Activated T-helper 2 cell treated with anti-CD3 and anti-CD28 coated beads, Interferon-gamma antibody, Interleukin-2, Interleukin-4, amounts not matched to agents 10 μg/mL and 5 μg/mL and 100 μg/mL, durations not matched to agents 14 hours and 24 hours and 36 hours (primary cell): ENCODE data around the gene SHE. TPM values are rescaled to one million over a fixed set of nuclear protein-coding genes. Genes with fewer than 3 reads are reported as not detected.
A peak's percentile ranks its signal among the peaks of the same experiment; 100 is the strongest.

Experiments
- DNase-seq: peaks from one replicate; pipeline ENCODE4 v3.0.0; 2021; ENCODE audit warnings: low spot score
- H3K27ac Mint-ChIP-seq: one replicate; pipeline ENCODE4 v1.8.0; 2021; ENCODE audit warnings: mixed read lengths
- H3K27me3 Mint-ChIP-seq: one replicate; pipeline ENCODE4 v1.8.0; 2021; ENCODE audit warnings: low read depth, mixed read lengths
- H3K36me3 Mint-ChIP-seq: one replicate; pipeline ENCODE4 v1.8.0; 2021; ENCODE audit warnings: low read depth, mixed read lengths
- H3K4me1 Mint-ChIP-seq: one replicate; pipeline ENCODE4 v1.8.0; 2021; ENCODE audit warnings: low read depth, mixed read lengths
- H3K4me3 Mint-ChIP-seq: one replicate; pipeline ENCODE4 v1.8.0; 2021; ENCODE audit warnings: low read depth, mild to moderate bottlenecking, moderate library complexity, mixed read lengths
- H3K9me3 Mint-ChIP-seq: one replicate; pipeline ENCODE4 v1.8.0; 2021; ENCODE audit warnings: mixed read lengths
- intact Hi-C: fragments of 100-400 bp; cut with micrococcal nuclease; formaldehyde crosslinking; loops from one replicate; pipeline ENCODE4 v1.15.1; 2023
- total RNA-seq: library from RNA; stranded (reverse); gene quantifications from 2 replicates; pipeline ENCODE4 v1.2.3, GENCODE V29; 2022

Gene SHE
- total RNA-seq, 1 donor from 2014 or later = 0.05 TPM

GRCh38 chr1:154485910-154486496 lies 16.2 kb downstream of the SHE start:
- Mint-ChIP-seq H3K36me3 (no peaks in the 10 kb centered on the region), H3K4me3 (no peak overlapping the region), H3K27me3 (peaks cover 14% of the 10 kb centered on the region), H3K9me3 (no peaks in the 10 kb centered on the region), H3K27ac (no peak overlapping the region), H3K4me1 (no peaks in the 10 kb centered on the region)
- intact Hi-C loops = no loop called here
- DNase-seq = no peak

GRCh38 chr1:154485106-154485505 lies 17.1 kb downstream of the SHE start:
- H3K36me3 Mint-ChIP-seq = no peaks in the 10 kb centered on the region
- H3K9me3 Mint-ChIP-seq = no peaks in the 10 kb centered on the region
- H3K27me3 Mint-ChIP-seq = peaks cover 11% of the 10 kb centered on the region
- intact Hi-C loops = no loop called here
- no peak overlapping the region for H3K4me3 Mint-ChIP-seq
- DNase-seq = no peak
- no peak overlapping the region for H3K27ac Mint-ChIP-seq
- no peaks in the 10 kb centered on the region for H3K4me1 Mint-ChIP-seq

- Mint-ChIP-seq H3K27ac (no peak overlapping the region), H3K4me3 (no peak overlapping the region), H3K27me3 (peaks cover 11% of the 10 kb centered on the region), H3K9me3 (no peaks in the 10 kb centered on the region), H3K4me1 (peaks cover 4% of the 10 kb centered on the region), H3K36me3 (no peaks in the 10 kb centered on the region)
- intact Hi-C loops = no loop called here
- no peak for DNase-seq
Measured at GRCh38 chr1:154483941-154484803, 18.0 kb downstream of the SHE start.

- Mint-ChIP-seq H3K27me3 (peaks cover 8% of the 10 kb centered on the region), H3K36me3 (no peaks in the 10 kb centered on the region), H3K4me1 (peaks cover 18% of the 10 kb centered on the region), H3K27ac (no peak overlapping the region), H3K4me3 (no peak overlapping the region), H3K9me3 (no peaks in the 10 kb centered on the region)
- intact Hi-C loops = no loop called here
- DNase-seq = no peak
Measured at GRCh38 chr1:154481053-154481452, 21.2 kb downstream of the SHE start.

- no peaks in the 10 kb centered on the region for H3K36me3 Mint-ChIP-seq
Measured at GRCh38 chr1:154479764-154480421, 22.3 kb downstream of the SHE start.

GRCh38 chr1:154478639-154479038 lies 23.6 kb downstream of the SHE start:
- H3K9me3 Mint-ChIP-seq = no peaks in the 10 kb centered on the region
- no peak overlapping the region for H3K4me3 Mint-ChIP-seq
- peaks cover 18% of the 10 kb centered on the region for H3K4me1 Mint-ChIP-seq
- no peak overlapping the region for H3K27ac Mint-ChIP-seq
- intact Hi-C loops = loop anchor here (1.0 to 5.0 kb wide), 2 partner anchors 68 to 206 kb away; partner anchors contain the start of gene HAX1
- no peak for DNase-seq
- H3K27me3 Mint-ChIP-seq = peaks cover 5% of the 10 kb centered on the region
- no peaks in the 10 kb centered on the region for H3K36me3 Mint-ChIP-seq

More at GRCh38 chr1:154479764-154480421, 22.3 kb downstream of the SHE start:
- Mint-ChIP-seq H3K9me3 (no peaks in the 10 kb centered on the region), H3K4me3 (no peak overlapping the region), H3K27ac (no peak overlapping the region), H3K27me3 (peaks cover 5% of the 10 kb centered on the region), H3K4me1 (peaks cover 18% of the 10 kb centered on the region)
- peak; percentile 56 for DNase-seq
- intact Hi-C loops = loop anchor here (1.0 to 5.0 kb wide), 2 partner anchors 66 to 208 kb away; partner anchors contain the start of gene HAX1

- Mint-ChIP-seq H3K4me1 (peaks cover 18% of the 10 kb centered on the region), H3K27ac (no peak overlapping the region), H3K36me3 (no peaks in the 10 kb centered on the region), H3K9me3 (no peaks in the 10 kb centered on the region), H3K4me3 (no peak overlapping the region), H3K27me3 (peaks cover 1% of the 10 kb centered on the region)
- no peak for DNase-seq
- intact Hi-C loops = loop anchor here (5.0 kb wide), 1 partner anchor 206 kb away; the partner anchor contains the start of gene HAX1
Measured at GRCh38 chr1:154478013-154478412, 24.2 kb downstream of the SHE start.

- no peaks in the 10 kb centered on the region for H3K36me3 Mint-ChIP-seq
- H3K27me3 Mint-ChIP-seq = peaks cover 1% of the 10 kb centered on the region
- H3K4me1 Mint-ChIP-seq = peaks cover 18% of the 10 kb centered on the region
- intact Hi-C loops = loop anchor here (5.0 kb wide), 1 partner anchor 204 kb away; the partner anchor contains the start of gene HAX1
- no peak overlapping the region for H3K27ac Mint-ChIP-seq
- no peak overlapping the region for H3K4me3 Mint-ChIP-seq
- H3K9me3 Mint-ChIP-seq = no peaks in the 10 kb centered on the region
- DNase-seq = no peak
Measured at GRCh38 chr1:154476791-154477190, 25.4 kb downstream of the SHE start.

- Mint-ChIP-seq H3K36me3 (no peaks in the 10 kb centered on the region), H3K4me3 (no peak overlapping the region), H3K9me3 (no peaks in the 10 kb centered on the region), H3K27ac (no peak overlapping the region), H3K27me3 (no peaks in the 10 kb centered on the region), H3K4me1 (peaks cover 16% of the 10 kb centered on the region)
- no peak for DNase-seq
- intact Hi-C loops = loop anchor here (5.0 kb wide), 1 partner anchor 203 kb away; the partner anchor contains the start of gene HAX1
Measured at GRCh38 chr1:154474802-154475201, 27.4 kb downstream of the SHE start.

- peaks cover 17% of the 10 kb centered on the region for H3K4me1 Mint-ChIP-seq
- no peaks in the 10 kb centered on the region for H3K9me3 Mint-ChIP-seq
- no peaks in the 10 kb centered on the region for H3K27me3 Mint-ChIP-seq
- no peaks in the 10 kb centered on the region for H3K36me3 Mint-ChIP-seq
- no peak overlapping the region for H3K27ac Mint-ChIP-seq
- no peak overlapping the region for H3K4me3 Mint-ChIP-seq
- intact Hi-C loops = no loop called here
- no peak for DNase-seq
Measured at GRCh38 chr1:154471304-154471703, 30.9 kb downstream of the SHE start.

GRCh38 chr1:154469844-154470560 lies 32.2 kb downstream of the SHE start:
- Mint-ChIP-seq H3K27ac (no peak overlapping the region), H3K27me3 (no peaks in the 10 kb centered on the region)
- intact Hi-C loops = no loop called here

GRCh38 chr1:154468535-154469250 lies 33.5 kb downstream of the SHE start:
- Mint-ChIP-seq H3K4me1 (peaks cover 36% of the 10 kb centered on the region), H3K27me3 (no peaks in the 10 kb centered on the region), H3K9me3 (no peaks in the 10 kb centered on the region), H3K36me3 (no peaks in the 10 kb centered on the region), H3K4me3 (no peak overlapping the region), H3K27ac (no peak overlapping the region)
- no peak for DNase-seq
- intact Hi-C loops = no loop called here

More at GRCh38 chr1:154469844-154470560, 32.2 kb downstream of the SHE start:
- H3K9me3 Mint-ChIP-seq = no peaks in the 10 kb centered on the region
- H3K4me1 Mint-ChIP-seq = peaks cover 28% of the 10 kb centered on the region
- H3K4me3 Mint-ChIP-seq = no peak overlapping the region
- no peak for DNase-seq
- H3K36me3 Mint-ChIP-seq = no peaks in the 10 kb centered on the region
